Peyer's patch (tissue), 4 donors: ENCODE results near the gene SPRR1A.

ENCODE experiments used
- CTCF ChIP-seq, 6 experiments: fragments of 450-650 bp in 4 of 6; fragments of 200-600 bp in 2 of 6; sonication (generic) in 1 of 6; IDR thresholded peaks; one replicate each; pipeline ENCODE4 v1.5.1; 2017 to 2019; ENCODE audit warnings: antibody characterized with exemption in 6 of 6, mild to moderate bottlenecking in 3 of 6, moderate library complexity in 1 of 6
- POLR2A ChIP-seq, 2 donors: fragments of 450-650 bp; IDR thresholded peaks; one replicate each; pipeline ENCODE4 v1.5.1; 2017; ENCODE audit warnings: antibody characterized with exemption in 2 of 2, mild to moderate bottlenecking in 2 of 2, moderate library complexity in 2 of 2

DNA sequence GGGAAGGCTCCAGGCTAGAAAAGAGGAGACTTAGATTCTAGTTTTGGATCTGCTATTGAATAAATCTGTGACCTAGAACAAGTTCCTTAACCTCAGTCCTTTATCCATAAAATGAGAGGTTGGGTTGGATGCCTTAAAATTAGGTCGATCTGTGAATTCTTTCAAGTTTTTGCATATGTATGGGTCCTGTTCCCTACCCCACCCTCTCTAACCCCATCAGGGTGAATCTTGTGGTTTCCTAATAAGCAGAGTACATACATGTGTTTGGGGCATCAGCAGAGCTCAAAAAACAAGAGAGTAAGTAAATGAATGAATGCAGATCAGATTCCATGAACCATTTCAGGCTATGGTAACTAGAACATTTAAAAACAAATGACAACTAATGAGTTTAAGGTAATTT lies 7.2 kb upstream of the SPRR1A start:
- TF ChIP-seq CTCF (IDR thresholded peaks at IDR 0.05) (no peak), POLR2A (IDR thresholded peaks at IDR 0.05) (no peak)
